ENCODE results near the gene ANKLE1. TPM values are rescaled to one million over a fixed set of nuclear protein-coding genes. Genes with fewer than 3 reads are reported as not detected.

The ANKLE1 gene
- total and polyA plus RNA-seq, 10 of the 15 experiments (the other 5 are each of a cell fraction or from before 2014, with no cell fraction given), result 2.2 to 17.9 (median 10.9) TPM

- no peak for TF ChIP-seq ZBTB40 (IDR thresholded peaks at IDR 0.05; ENCODE audit: borderline replicate concordance)
These were observed 41.2 kb downstream of the ANKLE1 start (continued) for GRCh38 chr19:17322854-17323253.

- Histone ChIP-seq H3K79me2 (ENCODE audit: control insufficient read depth, insufficient read depth, low read length) (no peaks in the 10 kb centered on the region), H3K4me1 (ENCODE audit: control insufficient read depth, insufficient read depth, low read length) (no peaks in the 10 kb centered on the region), H3K27me3 (replicated peaks in 1 of 2; ENCODE audit: control insufficient read depth in 2 of 2, insufficient read depth in 2 of 2, low read length in 1 of 2) (no peaks in the 10 kb centered on the region), H3K9me3 (replicated peaks; ENCODE audit: control insufficient read depth, insufficient read depth, low read length) (no peaks in the 10 kb centered on the region), H3K4me2 (ENCODE audit: control insufficient read depth, insufficient read depth) (peak overlapping the region; percentile 48; the same call in 1 of the 2 replicates), H3K9ac (ENCODE audit: control insufficient read depth, insufficient read depth, low read length) (no peak overlapping the region), H3K27ac (ENCODE audit: control insufficient read depth, insufficient read depth) (no peak overlapping the region), H3K36me3 (ENCODE audit: control insufficient read depth in 2 of 2, insufficient read depth in 2 of 2, low read length in 1 of 2) (peaks cover 5 to 12% of the 10 kb centered on the region in 2 experiments; a peak in 3 of 4 replicates), H3K4me3 (no peak overlapping the region), H2AFZ (ENCODE audit: control insufficient read depth, low read depth, low read length) (no peak overlapping the region), H4K20me1 (ENCODE audit: control insufficient read depth, insufficient read depth) (no peaks in the 10 kb centered on the region)
- ChIA-PET POLR2A (interaction anchor here (1.8 kb wide), 1 partner anchor 18 kb away, joined by 8 read pairs; the partner anchor contains the start of gene MRPL34), RAD21 (ENCODE audit: unreplicated experiment) (no interaction called here), SMC1A (ENCODE audit: uncharacterized antibody, unreplicated experiment) (no interaction called here), CTCF (interaction anchor here (0.6 to 0.9 kb wide), 2 partner anchors 18 to 473 kb away, joined by 3 to 4 read pairs; partner anchors contain the start of gene MRPL34)
- intact Hi-C loops (cut with micrococcal nuclease; ENCODE audit: unreplicated experiment) (no loop called here), in situ Hi-C loops (cut with MboI) (no loop called here)
- peak; percentile 11; the same call in 2 of the 3 replicates for ATAC-seq
- no peak for TF ChIP-seq NKRF (conservative IDR thresholded peaks at IDR 0.05)
- TF ChIP-seq EGR1 (IDR thresholded peaks at IDR 0.05; ENCODE audit: borderline replicate concordance in 1 of 2, low read depth in 2 of 2, low read length in 2 of 2), result peak in 1 of 2 experiments; percentile 32; a peak in 1 of 3 replicates
- 21% methylated on average over 25 of the region's 56 CpGs for WGBS (ENCODE audit: insufficient coverage, insufficient replicate concordance, low lambda C conversion rate, missing lambda C conversion rate)
- BruUV-seq (replicated peaks), result no TSS peak
- FAIRE-seq, result no peak
- DNase-seq (ENCODE audit: low read depth, low spot score), result no peak
These were observed 41.7 kb downstream of the ANKLE1 start for GRCh38 chr19:17323300-17323963.

Measured in GM12878 (cell line).